Effector CD8-positive, alpha-beta T cell (primary cell): Measurements from ENCODE around the gene SLC13A4.
"Not testable (repeated sequence)": the region's sequence is repeated elsewhere in the genome, so short reads cannot be mapped to it uniquely, and the experiment has no call there.

Experiments
- DNase-seq: peaks from one replicate; lab custom pipeline; 2025; lab: John Stamatoyannopoulos, UW

Gene SLC13A4

GRCh38 chr7:135665042-135665441 is 62.9 kb downstream of the SLC13A4 start:
- no peak for DNase-seq

GRCh38 chr7:135664046-135664589 is 63.9 kb downstream of the SLC13A4 start:
- no peak for DNase-seq

GRCh38 chr7:135662373-135663114 is 65.4 kb downstream of the SLC13A4 start, which contains the start of gene STMP1:
Gene STMP1 (plus strand): TSS chr7:135662514.
- DNase-seq: peak; percentile 94

GRCh38 chr7:135662123-135662372 is 65.9 kb downstream of the SLC13A4 start:
- no peak for DNase-seq

- DNase-seq: no peak
Observed at GRCh38 chr7:135661311-135662122, 66.5 kb downstream of the SLC13A4 start.

GRCh38 chr7:135659159-135659846 is 68.7 kb downstream of the SLC13A4 start:
- no peak for DNase-seq

GRCh38 chr7:135658564-135658963 is 69.4 kb downstream of the SLC13A4 start:
- DNase-seq: no peak

GRCh38 chr7:135653340-135654080 is 74.5 kb downstream of the SLC13A4 start:
- DNase-seq: no peak

- DNase-seq: no peak
Observed at GRCh38 chr7:135650831-135651573, 77.0 kb downstream of the SLC13A4 start.

GRCh38 chr7:135648235-135648634 is 79.8 kb downstream of the SLC13A4 start:
- no peak for DNase-seq

- no peak for DNase-seq
Observed at GRCh38 chr7:135647755-135648154, 80.2 kb downstream of the SLC13A4 start.

GRCh38 chr7:135645296-135645904 is 82.6 kb downstream of the SLC13A4 start:
- DNase-seq: no peak

- no peak for DNase-seq
Observed at GRCh38 chr7:135644729-135645128, 83.3 kb downstream of the SLC13A4 start.

GRCh38 chr7:135644154-135644553 is 83.8 kb downstream of the SLC13A4 start:
- no peak for DNase-seq

- DNase-seq: not testable (repeated sequence)
Observed at GRCh38 chr7:135639690-135640089, 88.3 kb downstream of the SLC13A4 start.

GRCh38 chr7:135634191-135634878 is 93.7 kb downstream of the SLC13A4 start:
- no peak for DNase-seq
